Measurements from ENCODE around the gene GRSF1. TPM values are rescaled to one million over a fixed set of nuclear protein-coding genes. Genes with fewer than 3 reads are reported as not detected.

The GRSF1 gene
- 10 to 100 TPM; 21.5 to 39.6 TPM for polyA plus RNA-seq

GRCh38 chr4:70839589-70840093 lies at the start of gene GRSF1:
GRSF1 (minus strand) TSS chr4:70839890; CDS start chr4:70839827, 63 bp downstream.
- 0 to 1% methylated on average over 45 to 50 of the region's 51 CpGs for WGBS, 2 donors

GRCh38 chr4:70885174-70885573 lies 45.5 kb upstream of the GRSF1 start:
- no peaks in the 10 kb centered on the region for H3K36me3 ChIP-seq (ENCODE audit: control insufficient read depth in 2 of 2, insufficient read depth in 2 of 2, low read length in 1 of 2)
- no peaks in the 10 kb centered on the region for H3K4me1 ChIP-seq (ENCODE audit: control insufficient read depth in 2 of 2, insufficient read depth in 2 of 2, low read length in 1 of 2)
- 54 to 57% methylated on average over 6 of the region's 6 CpGs for WGBS, 2 donors
- H3K27ac ChIP-seq (ENCODE audit: low read depth in 2 of 2, low read length in 1 of 2) = no peak overlapping the region
- H3K4me3 ChIP-seq (ENCODE audit: low read depth in 1 of 2, low read length in 2 of 2) = no peak overlapping the region
- no peaks in the 10 kb centered on the region for H3K27me3 ChIP-seq (ENCODE audit: control insufficient read depth in 1 of 2, insufficient read depth in 2 of 2, low read length in 2 of 2)
- H3K9me3 ChIP-seq (ENCODE audit: control insufficient read depth in 2 of 2, insufficient read depth in 1 of 2, low read depth in 1 of 2, low read length in 1 of 2) = no peaks in the 10 kb centered on the region

More at GRCh38 chr4:70839589-70840093, at the start of gene GRSF1:
- H3K4me1 ChIP-seq (ENCODE audit: control insufficient read depth in 2 of 2, insufficient read depth in 2 of 2, low read length in 1 of 2) = peaks cover 0 to 2% of the 10 kb centered on the region in 2 donors
- H3K9me3 ChIP-seq (ENCODE audit: control insufficient read depth in 2 of 2, insufficient read depth in 1 of 2, low read depth in 1 of 2, low read length in 1 of 2) = no peaks in the 10 kb centered on the region
- peaks cover 0 to 3% of the 10 kb centered on the region in 2 donors for H3K36me3 ChIP-seq (ENCODE audit: control insufficient read depth in 2 of 2, insufficient read depth in 2 of 2, low read length in 1 of 2)
- peak within 1 kb of the TSS; percentile 92 to 96 for H3K27ac ChIP-seq (ENCODE audit: low read depth in 2 of 2, low read length in 1 of 2)
- no peaks in the 10 kb centered on the region for H3K27me3 ChIP-seq (ENCODE audit: control insufficient read depth in 1 of 2, insufficient read depth in 2 of 2, low read length in 2 of 2)
- H3K4me3 ChIP-seq (ENCODE audit: low read depth in 1 of 2, low read length in 2 of 2) = peak within 1 kb of the TSS; percentile 81 to 97

- WGBS, 2 donors = 70 to 71% methylated on average over 3 of the region's 3 CpGs
- Histone ChIP-seq H3K36me3 (ENCODE audit: control insufficient read depth in 2 of 2, insufficient read depth in 2 of 2, low read length in 1 of 2) (no peaks in the 10 kb centered on the region), H3K4me1 (ENCODE audit: control insufficient read depth in 2 of 2, insufficient read depth in 2 of 2, low read length in 1 of 2) (no peaks in the 10 kb centered on the region), H3K27ac (ENCODE audit: low read depth in 2 of 2, low read length in 1 of 2) (no peak overlapping the region), H3K9me3 (ENCODE audit: control insufficient read depth in 2 of 2, insufficient read depth in 1 of 2, low read depth in 1 of 2, low read length in 1 of 2) (no peaks in the 10 kb centered on the region), H3K27me3 (ENCODE audit: control insufficient read depth in 1 of 2, insufficient read depth in 2 of 2, low read length in 2 of 2) (no peaks in the 10 kb centered on the region), H3K4me3 (ENCODE audit: low read depth in 1 of 2, low read length in 2 of 2) (no peak overlapping the region)
Measured at GRCh38 chr4:70880739-70881138, 41.0 kb upstream of the GRSF1 start.

GRCh38 chr4:70877556-70877955 lies 37.9 kb upstream of the GRSF1 start:
- Histone ChIP-seq H3K4me3 (ENCODE audit: low read depth in 1 of 2, low read length in 2 of 2) (no peak overlapping the region), H3K36me3 (ENCODE audit: control insufficient read depth in 2 of 2, insufficient read depth in 2 of 2, low read length in 1 of 2) (no peaks in the 10 kb centered on the region), H3K27me3 (ENCODE audit: control insufficient read depth in 1 of 2, insufficient read depth in 2 of 2, low read length in 2 of 2) (no peaks in the 10 kb centered on the region), H3K4me1 (ENCODE audit: control insufficient read depth in 2 of 2, insufficient read depth in 2 of 2, low read length in 1 of 2) (no peaks in the 10 kb centered on the region), H3K9me3 (ENCODE audit: control insufficient read depth in 2 of 2, insufficient read depth in 1 of 2, low read depth in 1 of 2, low read length in 1 of 2) (no peaks in the 10 kb centered on the region), H3K27ac (ENCODE audit: low read depth in 2 of 2, low read length in 1 of 2) (no peak overlapping the region)
- WGBS, 2 donors = 82 to 85% methylated on average over 3 of the region's 3 CpGs

GRCh38 chr4:70874268-70875156 lies 34.8 kb upstream of the GRSF1 start:
- no peaks in the 10 kb centered on the region for H3K4me1 ChIP-seq (ENCODE audit: control insufficient read depth in 2 of 2, insufficient read depth in 2 of 2, low read length in 1 of 2)
- WGBS, 2 donors = 85 to 86% methylated on average over 19 of the region's 19 CpGs
- no peaks in the 10 kb centered on the region for H3K36me3 ChIP-seq (ENCODE audit: control insufficient read depth in 2 of 2, insufficient read depth in 2 of 2, low read length in 1 of 2)
- H3K27me3 ChIP-seq (ENCODE audit: control insufficient read depth in 1 of 2, insufficient read depth in 2 of 2, low read length in 2 of 2) = no peaks in the 10 kb centered on the region
- H3K9me3 ChIP-seq (ENCODE audit: control insufficient read depth in 2 of 2, insufficient read depth in 1 of 2, low read depth in 1 of 2, low read length in 1 of 2) = no peaks in the 10 kb centered on the region
- no peak overlapping the region for H3K27ac ChIP-seq (ENCODE audit: low read depth in 2 of 2, low read length in 1 of 2)
- no peak overlapping the region for H3K4me3 ChIP-seq (ENCODE audit: low read depth in 1 of 2, low read length in 2 of 2)

- Histone ChIP-seq H3K27me3 (ENCODE audit: control insufficient read depth in 1 of 2, insufficient read depth in 2 of 2, low read length in 2 of 2) (no peaks in the 10 kb centered on the region), H3K27ac (ENCODE audit: low read depth in 2 of 2, low read length in 1 of 2) (no peak overlapping the region), H3K4me3 (ENCODE audit: low read depth in 1 of 2, low read length in 2 of 2) (no peak overlapping the region), H3K36me3 (ENCODE audit: control insufficient read depth in 2 of 2, insufficient read depth in 2 of 2, low read length in 1 of 2) (no peaks in the 10 kb centered on the region), H3K4me1 (ENCODE audit: control insufficient read depth in 2 of 2, insufficient read depth in 2 of 2, low read length in 1 of 2) (no peaks in the 10 kb centered on the region), H3K9me3 (ENCODE audit: control insufficient read depth in 2 of 2, insufficient read depth in 1 of 2, low read depth in 1 of 2, low read length in 1 of 2) (no peaks in the 10 kb centered on the region)
- WGBS, 2 donors = 86 to 91% methylated on average over 3 of the region's 3 CpGs
Measured at GRCh38 chr4:70873216-70873615, 33.5 kb upstream of the GRSF1 start.

GRCh38 chr4:70868778-70869177 lies 29.1 kb upstream of the GRSF1 start:
- H3K9me3 ChIP-seq (ENCODE audit: control insufficient read depth in 2 of 2, insufficient read depth in 1 of 2, low read depth in 1 of 2, low read length in 1 of 2) = no peaks in the 10 kb centered on the region

GRCh38 chr4:70863099-70863790 lies 23.6 kb upstream of the GRSF1 start:
- Histone ChIP-seq H3K36me3 (ENCODE audit: control insufficient read depth in 2 of 2, insufficient read depth in 2 of 2, low read length in 1 of 2) (no peaks in the 10 kb centered on the region), H3K27me3 (ENCODE audit: control insufficient read depth in 1 of 2, insufficient read depth in 2 of 2, low read length in 2 of 2) (no peaks in the 10 kb centered on the region), H3K4me1 (ENCODE audit: control insufficient read depth in 2 of 2, insufficient read depth in 2 of 2, low read length in 1 of 2) (no peaks in the 10 kb centered on the region), H3K9me3 (ENCODE audit: control insufficient read depth in 2 of 2, insufficient read depth in 1 of 2, low read depth in 1 of 2, low read length in 1 of 2) (no peaks in the 10 kb centered on the region), H3K27ac (ENCODE audit: low read depth in 2 of 2, low read length in 1 of 2) (no peak overlapping the region), H3K4me3 (ENCODE audit: low read depth in 1 of 2, low read length in 2 of 2) (no peak overlapping the region)
- WGBS, 2 donors = 52 to 54% methylated on average over 6 of the region's 6 CpGs

More at GRCh38 chr4:70868778-70869177, 29.1 kb upstream of the GRSF1 start:
- no peak overlapping the region for H3K4me3 ChIP-seq (ENCODE audit: low read depth in 1 of 2, low read length in 2 of 2)
- no peaks in the 10 kb centered on the region for H3K36me3 ChIP-seq (ENCODE audit: control insufficient read depth in 2 of 2, insufficient read depth in 2 of 2, low read length in 1 of 2)
- H3K27ac ChIP-seq (ENCODE audit: low read depth in 2 of 2, low read length in 1 of 2) = no peak overlapping the region
- H3K27me3 ChIP-seq (ENCODE audit: control insufficient read depth in 1 of 2, insufficient read depth in 2 of 2, low read length in 2 of 2) = no peaks in the 10 kb centered on the region
- H3K4me1 ChIP-seq (ENCODE audit: control insufficient read depth in 2 of 2, insufficient read depth in 2 of 2, low read length in 1 of 2) = no peaks in the 10 kb centered on the region

GRCh38 chr4:70859066-70859465 lies 19.4 kb upstream of the GRSF1 start:
- H3K9me3 ChIP-seq (ENCODE audit: control insufficient read depth in 2 of 2, insufficient read depth in 1 of 2, low read depth in 1 of 2, low read length in 1 of 2) = no peaks in the 10 kb centered on the region

More at GRCh38 chr4:70859066-70859465, 19.4 kb upstream of the GRSF1 start:
- WGBS, 2 donors = 58 to 82% methylated on average over 1 of the region's 1 CpG
- no peak overlapping the region for H3K27ac ChIP-seq (ENCODE audit: low read depth in 2 of 2, low read length in 1 of 2)
- no peaks in the 10 kb centered on the region for H3K36me3 ChIP-seq (ENCODE audit: control insufficient read depth in 2 of 2, insufficient read depth in 2 of 2, low read length in 1 of 2)
- no peaks in the 10 kb centered on the region for H3K4me1 ChIP-seq (ENCODE audit: control insufficient read depth in 2 of 2, insufficient read depth in 2 of 2, low read length in 1 of 2)
- no peak overlapping the region for H3K4me3 ChIP-seq (ENCODE audit: low read depth in 1 of 2, low read length in 2 of 2)
- no peaks in the 10 kb centered on the region for H3K27me3 ChIP-seq (ENCODE audit: control insufficient read depth in 1 of 2, insufficient read depth in 2 of 2, low read length in 2 of 2)
